ENCODE results near the gene HOXD3. TPM values are rescaled to one million over a fixed set of nuclear protein-coding genes. Genes with fewer than 3 reads are reported as not detected.

HOXD3 gene
- total and polyA plus RNA-seq, 2 donors (not counting 1 experiment from before 2014, with no cell fraction given), result not detected

- DNase-seq (ENCODE audit: low read depth in 2 of 2), result no peak
- no peak overlapping the region for H3K27ac ChIP-seq (ENCODE audit: insufficient read depth, low read length)
- H4K20me1 ChIP-seq (ENCODE audit: control insufficient read depth, extremely low read depth, insufficient read depth, low read length), result no peaks in the 10 kb centered on the region
- no peak overlapping the region for H2AFZ ChIP-seq (ENCODE audit: low read length)
- H3K27me3 ChIP-seq (ENCODE audit: control insufficient read depth, insufficient read depth, low read length), result peaks cover 94% of the 10 kb centered on the region
- TF ChIP-seq EZH2 (IDR thresholded peaks at IDR 0.05; ENCODE audit: low read length, missing control alignments) (peak; percentile 27), CTCF (conservative IDR thresholded peaks at IDR 0.05 in 1 of 2, IDR thresholded peaks at IDR 0.05 in 1 of 2; ENCODE audit: low read depth in 1 of 2, low read length in 2 of 2) (no peak)
- no peaks in the 10 kb centered on the region for H3K4me1 ChIP-seq (ENCODE audit: control insufficient read depth, extremely low read depth, insufficient read depth, low read length)
- H3K9ac ChIP-seq (ENCODE audit: insufficient read depth, low read length), result no peak overlapping the region
- H3K9me3 ChIP-seq (ENCODE audit: control insufficient read depth, insufficient read depth, low read depth, low read length), result no peaks in the 10 kb centered on the region
- H3K4me3 ChIP-seq (replicated peaks in 1 of 4; ENCODE audit: control extremely low read depth in 1 of 4, insufficient read depth in 1 of 4, low read depth in 3 of 4, low read length in 4 of 4), result no peak overlapping the region
- H3K36me3 ChIP-seq (ENCODE audit: control insufficient read depth, insufficient read depth, low read length), result no peaks in the 10 kb centered on the region
- H3K4me2 ChIP-seq (ENCODE audit: extremely low read depth, insufficient read depth, low read length), result no peak overlapping the region
- no peaks in the 10 kb centered on the region for H3K79me2 ChIP-seq (ENCODE audit: control insufficient read depth, insufficient read depth, low read length)
Measured at GRCh38 chr2:176117823-176118371, 39.2 kb upstream of the HOXD3 start.

DNA sequence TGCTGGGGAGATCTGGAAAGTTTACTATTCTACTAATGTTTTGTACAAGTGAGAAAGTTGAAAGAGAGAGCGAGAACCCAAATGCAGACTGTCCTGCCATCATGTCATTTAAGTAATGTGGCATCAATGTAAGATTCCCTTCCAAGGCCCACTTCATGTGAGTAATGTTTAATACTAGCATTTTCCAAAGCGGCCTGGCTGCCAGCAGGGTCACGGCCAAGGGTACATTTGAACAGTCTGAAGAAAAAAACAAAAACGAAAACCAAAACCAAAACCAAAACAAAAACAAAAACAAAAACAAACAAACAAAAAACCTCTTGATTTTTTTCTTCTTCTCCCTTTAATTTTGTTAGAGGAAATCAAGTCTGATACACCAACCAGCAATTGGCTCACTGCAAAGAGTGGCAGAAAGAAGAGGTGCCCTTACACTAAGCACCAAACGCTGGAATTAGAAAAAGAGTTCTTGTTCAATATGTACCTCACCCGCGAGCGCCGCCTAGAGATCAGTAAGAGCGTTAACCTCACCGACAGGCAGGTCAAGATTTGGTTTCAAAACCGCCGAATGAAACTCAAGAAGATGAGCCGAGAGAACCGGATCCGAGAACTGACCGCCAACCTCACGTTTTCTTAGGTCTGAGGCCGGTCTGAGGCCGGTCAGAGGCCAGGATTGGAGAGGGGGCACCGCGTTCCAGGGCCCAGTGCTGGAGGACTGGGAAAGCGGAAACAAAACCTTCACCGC, 38.3 kb upstream of the HOXD3 start:
- Histone ChIP-seq H3K36me3 (ENCODE audit: control insufficient read depth, insufficient read depth, low read length) (no peaks in the 10 kb centered on the region), H3K27me3 (ENCODE audit: control insufficient read depth, insufficient read depth, low read length) (peaks cover 95% of the 10 kb centered on the region), H3K27ac (ENCODE audit: insufficient read depth, low read length) (no peak overlapping the region), H3K9ac (ENCODE audit: insufficient read depth, low read length) (no peak overlapping the region), H3K4me2 (ENCODE audit: extremely low read depth, insufficient read depth, low read length) (no peak overlapping the region), H3K4me1 (ENCODE audit: control insufficient read depth, extremely low read depth, insufficient read depth, low read length) (no peaks in the 10 kb centered on the region), H3K4me3 (replicated peaks in 1 of 4; ENCODE audit: control extremely low read depth in 1 of 4, insufficient read depth in 1 of 4, low read depth in 3 of 4, low read length in 4 of 4) (no peak overlapping the region), H3K9me3 (ENCODE audit: control insufficient read depth, insufficient read depth, low read depth, low read length) (no peaks in the 10 kb centered on the region), H2AFZ (ENCODE audit: low read length) (no peak overlapping the region), H3K79me2 (ENCODE audit: control insufficient read depth, insufficient read depth, low read length) (no peaks in the 10 kb centered on the region), H4K20me1 (ENCODE audit: control insufficient read depth, extremely low read depth, insufficient read depth, low read length) (no peaks in the 10 kb centered on the region)
- TF ChIP-seq EZH2 (IDR thresholded peaks at IDR 0.05; ENCODE audit: low read length, missing control alignments) (no peak), CTCF (conservative IDR thresholded peaks at IDR 0.05 in 1 of 2, IDR thresholded peaks at IDR 0.05 in 1 of 2; ENCODE audit: low read depth in 1 of 2, low read length in 2 of 2) (peak; percentile 13 to 24)
- no peak for DNase-seq (ENCODE audit: low read depth in 2 of 2)

DNA sequence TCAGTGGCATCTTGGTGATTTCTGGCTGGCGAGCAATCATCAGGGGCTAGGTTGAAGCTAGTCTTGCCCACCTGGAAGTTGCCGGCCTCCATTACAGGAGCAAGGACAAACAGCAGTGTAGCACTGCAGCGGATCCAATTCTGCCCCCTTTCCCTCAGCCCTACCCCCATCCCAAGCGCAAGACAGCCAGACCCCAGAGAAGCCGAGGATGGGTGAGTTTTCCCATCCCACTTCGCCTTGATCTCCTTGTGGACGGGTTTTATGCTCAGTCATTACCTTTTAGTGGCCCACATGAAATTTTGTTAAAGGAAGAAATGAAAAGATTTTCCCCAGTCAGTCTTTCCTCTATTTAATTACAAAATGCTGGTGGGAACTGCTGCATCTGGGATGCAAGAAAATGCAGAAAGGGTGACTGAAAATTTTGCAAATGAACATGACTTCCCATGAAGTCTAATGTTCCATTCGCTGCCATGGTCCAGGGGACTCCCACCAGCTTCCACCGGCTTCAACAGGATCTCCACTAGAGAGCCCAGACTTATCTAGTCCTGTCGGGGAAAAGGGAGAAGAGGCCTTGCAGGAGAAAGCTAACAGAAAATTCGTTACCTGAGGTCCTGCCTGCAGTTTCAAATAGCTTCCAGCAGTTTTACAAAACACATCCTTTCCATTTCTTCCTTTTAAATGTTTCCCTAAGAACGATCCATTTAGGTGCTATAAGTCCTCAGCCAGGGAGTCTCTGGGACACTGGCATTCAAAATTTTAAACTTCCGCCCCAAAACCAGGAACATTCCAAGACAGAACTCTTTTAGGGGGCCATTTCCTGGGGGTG, 36.5 kb upstream of the HOXD3 start:
- H3K9ac ChIP-seq (ENCODE audit: insufficient read depth, low read length), result no peak overlapping the region
- H2AFZ ChIP-seq (ENCODE audit: low read length), result no peak overlapping the region
- no peaks in the 10 kb centered on the region for H3K36me3 ChIP-seq (ENCODE audit: control insufficient read depth, insufficient read depth, low read length)
- H3K9me3 ChIP-seq (ENCODE audit: control insufficient read depth, insufficient read depth, low read depth, low read length), result no peaks in the 10 kb centered on the region
- no peak for TF ChIP-seq CTCF (conservative IDR thresholded peaks at IDR 0.05 in 1 of 2, IDR thresholded peaks at IDR 0.05 in 1 of 2; ENCODE audit: low read depth in 1 of 2, low read length in 2 of 2)
- peak; percentile 18 for TF ChIP-seq EZH2 (IDR thresholded peaks at IDR 0.05; ENCODE audit: low read length, missing control alignments)
- H3K27ac ChIP-seq (ENCODE audit: insufficient read depth, low read length), result no peak overlapping the region
- no peak overlapping the region for H3K4me3 ChIP-seq (replicated peaks in 1 of 4; ENCODE audit: control extremely low read depth in 1 of 4, insufficient read depth in 1 of 4, low read depth in 3 of 4, low read length in 4 of 4)
- DNase-seq (ENCODE audit: low read depth in 2 of 2), result no peak
- H3K4me2 ChIP-seq (ENCODE audit: extremely low read depth, insufficient read depth, low read length), result no peak overlapping the region
- no peaks in the 10 kb centered on the region for H4K20me1 ChIP-seq (ENCODE audit: control insufficient read depth, extremely low read depth, insufficient read depth, low read length)
- no peaks in the 10 kb centered on the region for H3K4me1 ChIP-seq (ENCODE audit: control insufficient read depth, extremely low read depth, insufficient read depth, low read length)
- peaks cover 95% of the 10 kb centered on the region for H3K27me3 ChIP-seq (ENCODE audit: control insufficient read depth, insufficient read depth, low read length)
- H3K79me2 ChIP-seq (ENCODE audit: control insufficient read depth, insufficient read depth, low read length), result no peaks in the 10 kb centered on the region

Measured in fibroblast of lung (primary cell).